IPS-18a (cell line): Measurements from ENCODE around the gene ERF.

Experiments
- H3K27ac ChIP-seq: one replicate; pipeline ENCODE4 v1.5.1; 2013; ENCODE audit warnings: low read length
- H3K27me3 ChIP-seq: one replicate; pipeline ENCODE4 v1.6.1; 2013; ENCODE audit warnings: mild to moderate bottlenecking, low read length; ENCODE audit not compliant: control insufficient read depth, insufficient read depth
- H3K36me3 ChIP-seq: one replicate; pipeline ENCODE4 v1.6.1; 2013; ENCODE audit warnings: low read depth, low read length; ENCODE audit not compliant: control insufficient read depth
- H3K4me1 ChIP-seq: one replicate; pipeline ENCODE4 v1.6.1; 2013; ENCODE audit warnings: low read depth, low read length; ENCODE audit not compliant: control insufficient read depth
- H3K4me3 ChIP-seq: one replicate; pipeline ENCODE4 v1.5.1; 2013; ENCODE audit warnings: low read length
- H3K9ac ChIP-seq: one replicate; pipeline ENCODE4 v1.6.1; 2013; ENCODE audit warnings: mild to moderate bottlenecking, low read length, moderate library complexity
- H3K9me3 ChIP-seq: one replicate; pipeline ENCODE4 v1.6.1; 2013; ENCODE audit warnings: low read depth, low read length; ENCODE audit not compliant: control insufficient read depth

The ERF gene

DNA sequence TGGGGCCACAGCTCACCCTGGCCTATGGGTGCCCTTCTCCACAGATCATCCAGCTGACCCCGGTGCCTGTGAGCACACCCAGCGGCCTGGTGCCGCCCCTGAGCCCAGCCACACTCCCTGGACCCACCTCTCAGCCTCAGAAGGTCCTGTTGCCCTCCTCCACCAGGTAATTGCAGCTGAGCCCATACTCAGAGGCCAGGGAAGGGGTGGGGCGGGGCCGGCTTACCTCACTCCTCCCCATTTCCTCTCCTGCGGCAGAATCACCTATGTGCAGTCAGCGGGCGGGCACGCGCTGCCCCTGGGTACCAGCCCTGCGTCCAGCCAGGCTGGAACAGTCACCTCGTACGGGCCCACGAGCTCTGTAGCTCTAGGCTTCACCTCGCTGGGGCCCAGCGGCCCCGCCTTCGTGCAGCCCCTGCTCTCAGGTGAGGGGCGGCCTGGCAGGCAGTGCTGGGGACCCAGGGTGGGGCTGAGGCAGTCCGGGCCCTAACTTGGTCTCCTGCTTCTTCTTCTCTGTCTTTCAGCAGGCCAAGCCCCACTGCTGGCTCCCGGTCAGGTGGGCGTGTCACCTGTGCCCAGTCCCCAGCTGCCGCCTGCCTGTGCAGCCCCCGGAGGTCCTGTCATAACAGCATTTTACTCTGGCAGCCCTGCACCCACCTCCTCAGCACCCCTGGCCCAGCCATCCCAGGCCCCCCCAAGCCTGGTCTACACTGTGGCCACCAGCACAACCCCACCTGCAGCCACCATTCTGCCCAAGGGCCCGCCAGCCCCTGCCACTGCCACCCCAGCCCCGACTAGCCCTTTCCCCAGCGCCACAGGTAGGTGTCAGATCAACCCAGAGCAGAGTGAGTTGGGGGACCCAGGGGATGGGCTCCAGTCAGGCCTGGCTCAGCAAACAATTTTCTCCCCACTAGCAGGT lies 37.4 kb upstream of the ERF start:
- H3K9me3 ChIP-seq, result no peaks in the 10 kb centered on the region
- no peaks in the 10 kb centered on the region for H3K27me3 ChIP-seq
- H3K36me3 ChIP-seq, result peaks cover 51% of the 10 kb centered on the region
- H3K9ac ChIP-seq, result no peak overlapping the region
- H3K4me1 ChIP-seq, result no peaks in the 10 kb centered on the region
- no peak overlapping the region for H3K27ac ChIP-seq
- no peak overlapping the region for H3K4me3 ChIP-seq

DNA sequence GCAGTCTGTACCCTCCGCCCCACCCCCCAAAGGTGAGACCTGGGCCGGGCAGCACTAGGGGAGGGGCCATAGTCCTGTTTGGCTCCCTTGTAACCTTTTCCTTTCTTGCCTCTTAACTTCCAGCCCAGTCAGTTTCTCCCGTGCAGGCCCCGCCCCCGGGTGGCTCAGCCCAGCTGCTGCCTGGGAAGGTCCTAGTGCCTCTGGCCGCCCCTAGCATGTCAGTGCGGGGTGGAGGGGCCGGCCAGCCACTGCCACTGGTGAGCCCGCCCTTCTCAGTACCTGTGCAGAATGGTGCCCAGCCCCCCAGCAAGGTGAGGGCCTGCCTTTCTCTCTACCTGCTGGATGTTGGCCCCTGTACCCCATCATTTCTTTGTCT lies 36.5 kb upstream of the ERF start:
- Histone ChIP-seq H3K36me3 (peaks cover 47% of the 10 kb centered on the region), H3K27ac (no peak overlapping the region)

DNA sequence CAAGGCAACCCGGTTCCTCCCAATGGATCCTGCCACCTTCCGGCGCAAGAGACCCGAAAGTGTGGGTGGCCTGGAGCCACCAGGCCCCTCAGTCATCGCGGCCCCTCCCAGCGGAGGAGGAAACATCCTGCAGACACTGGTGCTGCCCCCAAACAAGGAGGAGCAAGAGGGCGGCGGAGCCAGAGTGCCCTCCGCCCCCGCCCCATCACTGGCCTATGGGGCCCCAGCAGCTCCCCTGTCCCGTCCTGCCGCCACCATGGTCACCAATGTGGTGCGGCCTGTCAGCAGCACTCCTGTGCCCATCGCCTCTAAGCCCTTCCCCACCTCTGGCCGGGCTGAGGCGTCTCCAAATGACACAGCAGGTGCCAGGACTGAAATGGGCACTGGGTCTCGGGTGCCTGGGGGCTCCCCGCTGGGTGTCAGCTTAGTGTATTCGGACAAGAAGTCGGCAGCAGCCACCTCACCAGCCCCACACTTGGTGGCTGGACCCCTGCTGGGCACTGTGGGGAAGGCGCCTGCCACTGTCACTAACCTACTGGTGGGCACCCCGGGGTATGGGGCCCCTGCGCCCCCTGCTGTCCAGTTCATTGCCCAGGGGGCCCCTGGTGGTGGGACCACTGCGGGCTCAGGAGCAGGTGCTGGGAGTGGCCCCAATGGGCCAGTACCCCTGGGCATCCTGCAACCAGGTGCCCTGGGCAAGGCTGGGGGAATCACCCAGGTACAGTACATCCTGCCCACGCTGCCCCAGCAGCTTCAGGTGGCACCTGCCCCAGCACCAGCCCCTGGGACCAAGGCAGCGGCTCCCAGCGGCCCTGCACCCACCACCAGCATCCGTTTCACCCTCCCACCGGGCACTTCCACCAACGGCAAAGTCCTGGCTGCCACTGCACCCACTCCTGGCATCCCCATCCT lies 35.9 kb upstream of the ERF start:
- peaks cover 47% of the 10 kb centered on the region for H3K36me3 ChIP-seq
- no peak overlapping the region for H3K4me3 ChIP-seq
- H3K27me3 ChIP-seq, result no peaks in the 10 kb centered on the region
- no peak overlapping the region for H3K9ac ChIP-seq
- peaks cover 3% of the 10 kb centered on the region for H3K4me1 ChIP-seq
- H3K9me3 ChIP-seq, result no peaks in the 10 kb centered on the region
- no peak overlapping the region for H3K27ac ChIP-seq

More for the DNA sequence above, 36.5 kb upstream of the ERF start:
- H3K9me3 ChIP-seq, result no peaks in the 10 kb centered on the region
- no peaks in the 10 kb centered on the region for H3K4me1 ChIP-seq
- no peaks in the 10 kb centered on the region for H3K27me3 ChIP-seq
- H3K4me3 ChIP-seq, result no peak overlapping the region
- H3K9ac ChIP-seq, result no peak overlapping the region

DNA sequence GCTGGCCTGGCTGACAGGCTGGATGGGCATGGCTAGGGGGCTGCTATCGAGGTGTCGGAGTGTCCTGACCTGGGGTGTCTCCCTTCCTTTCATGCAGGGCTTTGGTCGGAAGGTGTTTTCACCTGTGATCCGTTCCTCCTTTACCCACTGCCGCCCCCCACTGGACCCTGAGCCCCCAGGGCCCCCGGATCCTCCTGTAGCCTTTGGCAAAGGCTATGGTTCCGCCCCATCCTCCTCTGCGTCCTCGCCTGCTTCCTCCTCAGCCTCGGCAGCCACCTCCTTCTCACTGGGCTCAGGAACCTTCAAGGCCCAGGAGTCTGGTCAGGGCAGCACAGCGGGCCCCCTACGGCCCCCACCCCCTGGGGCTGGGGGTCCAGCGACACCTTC lies 35.2 kb upstream of the ERF start:
- H3K9ac ChIP-seq, result no peak overlapping the region
- H3K4me3 ChIP-seq, result no peak overlapping the region
- H3K4me1 ChIP-seq, result peaks cover 9% of the 10 kb centered on the region
- H3K36me3 ChIP-seq, result peaks cover 47% of the 10 kb centered on the region
- H3K27me3 ChIP-seq, result no peaks in the 10 kb centered on the region
- H3K9me3 ChIP-seq, result no peaks in the 10 kb centered on the region
- H3K27ac ChIP-seq, result no peak overlapping the region

DNA sequence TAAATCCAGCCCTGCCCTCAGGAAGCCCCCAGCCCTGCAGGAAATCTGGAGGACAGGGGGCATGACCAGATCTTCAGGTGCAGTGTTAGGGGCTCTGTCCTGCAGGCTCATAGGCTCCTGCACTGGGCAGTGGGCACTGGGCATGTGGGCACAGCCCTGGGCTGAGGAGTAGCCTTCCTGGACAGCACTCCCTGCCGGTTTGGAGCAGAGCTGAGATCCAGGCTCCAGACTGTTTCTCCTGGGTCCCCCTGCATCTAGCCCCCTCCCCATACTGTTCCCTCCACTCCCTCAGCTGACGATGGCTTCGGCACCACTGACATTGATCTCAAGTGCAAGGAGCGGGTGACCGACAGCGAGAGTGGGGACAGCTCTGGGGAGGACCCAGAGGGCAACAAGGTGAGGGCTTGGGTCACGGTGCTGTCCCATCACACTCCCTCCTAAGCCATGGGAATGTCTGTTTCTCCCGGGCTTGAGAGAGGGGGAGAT lies 34.7 kb upstream of the ERF start:
- H3K9me3 ChIP-seq, result no peaks in the 10 kb centered on the region
- no peaks in the 10 kb centered on the region for H3K27me3 ChIP-seq
- H3K4me1 ChIP-seq, result peaks cover 12% of the 10 kb centered on the region
- H3K27ac ChIP-seq, result no peak overlapping the region
- no peak overlapping the region for H3K9ac ChIP-seq
- peaks cover 47% of the 10 kb centered on the region for H3K36me3 ChIP-seq
- no peak overlapping the region for H3K4me3 ChIP-seq

DNA sequence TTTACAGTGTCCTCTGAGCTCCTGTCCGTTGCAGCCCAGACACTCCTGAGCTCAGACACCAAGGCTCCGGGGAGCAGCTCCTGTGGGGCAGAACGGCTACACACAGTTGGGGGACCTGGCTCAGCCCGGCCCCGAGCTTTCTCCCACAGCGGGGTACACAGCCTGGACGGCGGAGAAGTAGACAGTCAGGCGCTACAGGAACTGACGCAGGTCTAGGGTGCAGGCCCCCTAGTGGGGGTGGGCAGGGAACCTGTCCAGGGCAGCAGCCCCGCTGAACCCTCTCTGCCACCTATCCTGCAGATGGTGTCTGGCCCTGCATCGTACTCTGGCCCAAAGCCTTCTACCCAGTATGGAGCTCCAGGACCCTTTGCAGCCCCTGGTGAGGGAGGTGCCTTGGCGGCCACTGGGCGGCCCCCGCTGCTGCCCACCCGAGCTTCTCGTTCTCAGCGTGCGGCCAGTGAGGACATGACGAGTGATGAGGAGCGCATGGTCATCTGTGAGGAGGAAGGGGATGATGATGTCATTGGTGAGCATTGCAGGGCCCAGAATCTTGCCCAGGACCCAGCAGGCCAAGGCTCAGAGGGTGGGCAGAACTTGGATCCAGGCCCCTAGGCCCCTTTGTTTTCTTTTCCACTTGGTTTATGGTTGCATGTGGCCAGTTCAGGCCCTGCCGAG lies 34.1 kb upstream of the ERF start:
- H3K36me3 ChIP-seq, result peaks cover 47% of the 10 kb centered on the region
- H3K27ac ChIP-seq, result no peak overlapping the region

DNA sequence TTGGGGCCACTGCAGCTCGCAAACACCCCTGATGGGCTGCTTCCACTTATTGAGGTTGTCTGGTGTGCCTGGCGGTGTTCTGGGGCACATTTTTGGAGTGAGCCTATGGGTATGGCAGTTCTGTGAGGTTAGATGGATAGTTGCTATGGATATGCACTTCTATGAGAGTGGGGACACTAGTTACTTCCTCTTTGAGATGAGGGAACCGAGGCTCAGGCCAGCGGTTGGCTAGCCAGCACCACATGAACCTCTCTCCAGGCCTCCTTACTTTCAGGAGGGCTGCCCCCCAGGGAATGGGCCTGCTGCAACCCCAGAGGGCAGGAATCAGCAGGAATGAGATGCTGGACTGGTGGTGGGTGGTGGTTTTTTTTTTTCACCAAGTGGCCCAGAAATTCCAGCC lies 33.5 kb upstream of the ERF start:
- Histone ChIP-seq H3K9ac (no peak overlapping the region), H3K4me1 (peaks cover 12% of the 10 kb centered on the region), H3K27ac (no peak overlapping the region)

More for the DNA sequence above, 34.1 kb upstream of the ERF start:
- Histone ChIP-seq H3K4me1 (peaks cover 12% of the 10 kb centered on the region), H3K9me3 (no peaks in the 10 kb centered on the region), H3K9ac (no peak overlapping the region), H3K4me3 (no peak overlapping the region), H3K27me3 (no peaks in the 10 kb centered on the region)

DNA sequence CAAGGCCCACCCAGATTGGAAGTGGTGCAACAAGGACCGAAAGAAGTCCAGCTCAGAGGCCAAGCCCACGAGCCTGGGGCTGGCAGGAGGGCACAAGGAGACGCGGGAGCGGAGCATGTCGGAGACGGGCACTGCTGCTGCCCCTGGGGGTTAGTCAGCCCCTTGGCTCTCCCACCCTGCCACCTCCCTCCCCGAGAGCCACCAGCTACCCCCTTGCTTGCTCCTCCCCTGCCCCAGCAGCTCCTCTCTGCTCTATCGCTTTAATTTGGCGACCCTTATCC lies 32.8 kb upstream of the ERF start:
- no peaks in the 10 kb centered on the region for H3K9me3 ChIP-seq
- H3K9ac ChIP-seq, result no peak overlapping the region
- H3K4me1 ChIP-seq, result peaks cover 18% of the 10 kb centered on the region
- no peak overlapping the region for H3K4me3 ChIP-seq
- H3K27me3 ChIP-seq, result no peaks in the 10 kb centered on the region
- H3K36me3 ChIP-seq, result peaks cover 43% of the 10 kb centered on the region
- H3K27ac ChIP-seq, result no peak overlapping the region

More for the DNA sequence above, 33.5 kb upstream of the ERF start:
- H3K36me3 ChIP-seq, result peaks cover 47% of the 10 kb centered on the region
- no peaks in the 10 kb centered on the region for H3K9me3 ChIP-seq
- no peak overlapping the region for H3K4me3 ChIP-seq
- H3K27me3 ChIP-seq, result no peaks in the 10 kb centered on the region

DNA sequence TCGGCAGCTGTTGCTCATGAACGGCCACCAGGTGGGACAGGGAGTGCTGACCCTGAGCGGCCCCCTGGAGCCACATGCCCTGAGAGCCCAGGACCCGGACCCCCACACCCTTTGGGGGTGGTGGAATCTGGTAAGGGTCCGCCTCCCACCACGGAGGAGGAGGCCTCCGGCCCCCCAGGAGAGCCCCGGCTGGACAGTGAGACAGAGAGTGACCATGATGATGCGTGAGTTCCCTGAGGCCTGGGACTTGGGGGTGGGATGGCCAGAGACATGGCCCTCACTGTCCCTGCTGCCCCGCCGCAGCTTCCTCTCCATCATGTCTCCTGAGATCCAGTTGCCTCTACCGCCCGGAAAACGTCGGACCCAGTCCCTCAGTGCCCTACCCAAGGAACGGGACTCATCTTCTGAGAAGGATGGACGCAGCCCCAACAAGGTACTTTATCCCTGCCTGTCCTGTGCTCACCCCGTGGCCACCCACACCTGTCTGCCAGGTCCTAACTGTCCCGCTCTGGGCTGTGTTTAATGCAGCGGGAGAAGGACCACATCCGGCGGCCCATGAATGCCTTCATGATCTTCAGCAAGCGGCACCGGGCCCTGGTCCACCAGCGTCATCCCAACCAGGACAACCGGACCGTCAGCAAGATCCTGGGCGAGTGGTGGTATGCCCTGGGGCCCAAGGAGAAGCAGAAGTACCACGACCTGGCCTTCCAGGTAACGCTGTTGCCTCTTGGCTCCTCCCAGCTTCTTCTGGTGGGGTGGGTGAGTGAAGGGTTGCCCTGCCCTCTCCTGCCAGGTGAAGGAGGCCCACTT lies 32.3 kb upstream of the ERF start:
- H3K9me3 ChIP-seq, result no peaks in the 10 kb centered on the region
- peaks cover 22% of the 10 kb centered on the region for H3K4me1 ChIP-seq
- H3K36me3 ChIP-seq, result peaks cover 43% of the 10 kb centered on the region

DNA sequence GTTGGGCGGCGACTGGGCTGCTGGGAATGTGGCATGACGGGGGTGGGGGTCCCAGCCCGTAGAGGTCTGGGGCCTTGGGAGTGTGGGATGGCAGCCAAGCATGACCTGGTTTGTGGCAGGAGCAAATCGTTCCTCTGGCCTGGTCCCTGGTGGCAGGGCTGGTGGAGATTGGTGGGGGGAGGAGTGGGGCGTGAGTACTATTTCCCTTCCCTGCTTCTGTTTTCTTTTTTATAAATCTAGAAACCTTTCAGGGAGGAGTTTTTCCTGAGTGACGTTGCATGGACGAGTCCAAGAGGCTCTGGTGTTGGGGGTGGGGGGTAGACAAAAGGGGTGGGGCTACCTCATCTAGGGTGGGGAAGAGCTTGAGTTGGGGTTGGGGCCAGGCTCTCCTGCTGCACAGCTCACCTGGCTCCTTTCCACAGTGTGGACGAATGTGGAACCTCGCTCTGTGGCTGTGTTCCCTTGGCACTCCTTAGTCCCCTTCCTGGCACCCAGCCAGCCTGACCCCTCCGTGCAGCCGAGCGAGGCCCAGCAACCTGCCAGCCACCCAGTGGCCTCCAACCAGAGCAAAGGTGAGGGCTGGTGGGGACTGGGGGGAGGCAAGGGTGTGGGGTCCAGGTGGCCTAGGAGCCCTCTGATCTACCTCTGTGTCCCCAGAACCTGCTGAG lies 31.6 kb upstream of the ERF start:
- Histone ChIP-seq H3K4me1 (peaks cover 30% of the 10 kb centered on the region), H3K27ac (no peak overlapping the region), H3K36me3 (peaks cover 37% of the 10 kb centered on the region), H3K9me3 (no peaks in the 10 kb centered on the region), H3K4me3 (no peak overlapping the region), H3K27me3 (no peaks in the 10 kb centered on the region), H3K9ac (no peak overlapping the region)

More for the DNA sequence above, 32.3 kb upstream of the ERF start:
- H3K9ac ChIP-seq, result no peak overlapping the region
- no peak overlapping the region for H3K27ac ChIP-seq
- no peaks in the 10 kb centered on the region for H3K27me3 ChIP-seq
- H3K4me3 ChIP-seq, result no peak overlapping the region
